ENCODE data around the gene LGMN.

- TF ChIP-seq CTCF (IDR thresholded peaks at IDR 0.05; ENCODE audit: low read depth, low read length, missing input control) (no peak), JUND (IDR thresholded peaks at IDR 0.05) (no peak), EGR1 (IDR thresholded peaks at IDR 0.05; ENCODE audit: low read depth in 2 of 2) (no peak), MAX (IDR thresholded peaks at IDR 0.05) (no peak), TAF1 (conservative IDR thresholded peaks at IDR 0.05) (no peak)
Observed at GRCh38 chr14:92712654-92713051, 35.8 kb downstream of the LGMN start.
